ENCODE data around the gene SLC48A1. TPM values are rescaled to one million over a fixed set of nuclear protein-coding genes. Genes with fewer than 3 reads are reported as not detected.

SLC48A1 gene
- polyA plus RNA-seq, 3 donors = 54.4 to 69.8 (median 55.2) TPM

- DNase-seq = no peak
Measured at GRCh38 chr12:47787596-47788319, 14.7 kb downstream of the SLC48A1 start.

- no peak for DNase-seq
Measured at GRCh38 chr12:47789141-47789540, 16.1 kb downstream of the SLC48A1 start.

GRCh38 chr12:47789712-47790489, 16.9 kb downstream of the SLC48A1 start:
- DNase-seq = no peak

- DNase-seq = no peak
Measured at GRCh38 chr12:47790676-47791350, 17.8 kb downstream of the SLC48A1 start.

GRCh38 chr12:47791351-47791746, 18.3 kb downstream of the SLC48A1 start:
- DNase-seq = no peak

GRCh38 chr12:47791874-47792273, 18.8 kb downstream of the SLC48A1 start:
- no peak for DNase-seq

GRCh38 chr12:47793015-47793681, 20.1 kb downstream of the SLC48A1 start:
- DNase-seq = no peak

- no peak for DNase-seq
Measured at GRCh38 chr12:47794679-47795078, 21.6 kb downstream of the SLC48A1 start.

GRCh38 chr12:47795121-47795813, 22.2 kb downstream of the SLC48A1 start:
- DNase-seq = no peak

GRCh38 chr12:47795814-47796411, 22.9 kb downstream of the SLC48A1 start:
- DNase-seq = no peak

GRCh38 chr12:47797441-47797840, 24.4 kb downstream of the SLC48A1 start:
- DNase-seq = no peak

GRCh38 chr12:47798382-47798948, 25.4 kb downstream of the SLC48A1 start:
- no peak for DNase-seq

GRCh38 chr12:47799357-47799955, 26.4 kb downstream of the SLC48A1 start:
- DNase-seq = no peak

- no peak for DNase-seq
Measured at GRCh38 chr12:47800582-47800981, 27.5 kb downstream of the SLC48A1 start.

- DNase-seq = no peak
Measured at GRCh38 chr12:47801170-47801903, 28.3 kb downstream of the SLC48A1 start.

GRCh38 chr12:47801904-47802246, 28.8 kb downstream of the SLC48A1 start:
- DNase-seq = no peak

GRCh38 chr12:47802312-47802711, 29.3 kb downstream of the SLC48A1 start:
- no peak for DNase-seq

- DNase-seq = no peak
Measured at GRCh38 chr12:47803191-47803875, 30.3 kb downstream of the SLC48A1 start.

- DNase-seq = no peak
Measured at GRCh38 chr12:47804171-47804570, 31.1 kb downstream of the SLC48A1 start.
